A204.1 (cell line): ENCODE measurements around the gene NFKBIA.
A peak's percentile ranks its signal among the peaks of the same experiment; 100 is the strongest.
"Not testable (repeated sequence)": the region's sequence is repeated elsewhere in the genome, so short reads cannot be mapped to it uniquely, and the experiment has no call there.

ENCODE experiments used
- FAIRE-seq: peaks from 2 replicates; lab custom pipeline; 2012; peaks lifted over from hg19 to GRCh38; lab: Jason Lieb, UNC

NFKBIA gene, protein sequence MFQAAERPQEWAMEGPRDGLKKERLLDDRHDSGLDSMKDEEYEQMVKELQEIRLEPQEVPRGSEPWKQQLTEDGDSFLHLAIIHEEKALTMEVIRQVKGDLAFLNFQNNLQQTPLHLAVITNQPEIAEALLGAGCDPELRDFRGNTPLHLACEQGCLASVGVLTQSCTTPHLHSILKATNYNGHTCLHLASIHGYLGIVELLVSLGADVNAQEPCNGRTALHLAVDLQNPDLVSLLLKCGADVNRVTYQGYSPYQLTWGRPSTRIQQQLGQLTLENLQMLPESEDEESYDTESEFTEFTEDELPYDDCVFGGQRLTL

DNA sequence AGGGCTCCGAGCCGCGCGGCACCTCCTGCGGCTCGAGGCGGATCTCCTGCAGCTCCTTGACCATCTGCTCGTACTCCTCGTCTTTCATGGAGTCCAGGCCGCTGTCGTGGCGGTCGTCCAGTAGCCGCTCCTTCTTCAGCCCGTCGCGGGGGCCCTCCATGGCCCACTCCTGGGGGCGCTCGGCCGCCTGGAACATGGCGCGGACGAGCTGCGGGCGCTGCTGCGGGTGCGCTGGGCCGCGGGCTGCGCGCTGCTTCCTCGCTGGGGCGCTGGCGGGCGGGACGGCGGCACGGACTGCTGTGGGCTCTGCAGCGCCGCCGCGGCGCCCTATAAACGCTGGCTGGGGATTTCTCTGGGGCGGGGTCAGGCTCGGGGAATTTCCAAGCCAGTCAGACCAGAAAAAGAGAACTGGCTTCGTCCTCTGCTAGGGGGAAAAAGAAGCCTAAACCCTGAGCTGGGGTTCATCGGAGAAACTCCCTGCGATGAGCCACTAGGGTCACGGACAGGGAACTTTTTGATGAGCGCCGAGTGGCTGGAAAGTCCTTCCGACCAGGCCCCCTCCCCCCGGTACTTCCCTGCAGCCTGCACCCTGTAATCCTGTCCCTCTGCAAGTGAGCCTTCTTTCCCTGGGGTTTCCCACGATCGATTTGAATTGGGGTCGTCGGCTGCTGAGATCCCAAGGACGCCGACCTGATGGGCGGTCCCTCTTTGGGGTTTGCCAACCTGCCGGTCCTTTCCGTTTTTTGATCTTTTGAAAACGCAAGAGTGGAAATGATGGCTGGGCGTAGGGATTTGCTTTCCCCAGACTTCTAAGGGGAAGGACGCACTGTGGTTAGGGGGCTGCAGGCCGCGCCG, at the start of gene NFKBIA:
Gene NFKBIA (minus strand): TSS at position 301 of the 855 bp plus-strand sequence. CDS start 105 bp downstream, at position 196.
- FAIRE-seq = no peak

DNA sequence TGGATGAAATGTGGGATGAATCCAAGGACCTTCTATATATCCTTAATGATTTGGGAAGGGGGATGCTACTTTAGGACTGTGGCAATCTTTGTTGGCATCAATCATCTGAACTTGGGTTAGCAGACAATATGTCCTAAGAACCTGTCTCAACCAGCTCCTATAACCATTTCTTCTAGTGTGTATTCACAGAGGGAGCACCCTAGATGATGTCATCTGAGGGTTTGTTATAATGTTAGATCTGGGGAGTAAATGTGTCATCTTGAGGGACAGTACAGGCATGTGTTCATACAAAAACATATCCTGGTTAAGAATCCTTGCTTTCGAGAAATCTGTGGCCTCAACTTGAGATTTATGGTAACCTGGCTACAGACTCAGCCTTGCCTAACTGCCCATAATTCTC, 41.9 kb upstream of the NFKBIA start:
- FAIRE-seq = no peak

DNA sequence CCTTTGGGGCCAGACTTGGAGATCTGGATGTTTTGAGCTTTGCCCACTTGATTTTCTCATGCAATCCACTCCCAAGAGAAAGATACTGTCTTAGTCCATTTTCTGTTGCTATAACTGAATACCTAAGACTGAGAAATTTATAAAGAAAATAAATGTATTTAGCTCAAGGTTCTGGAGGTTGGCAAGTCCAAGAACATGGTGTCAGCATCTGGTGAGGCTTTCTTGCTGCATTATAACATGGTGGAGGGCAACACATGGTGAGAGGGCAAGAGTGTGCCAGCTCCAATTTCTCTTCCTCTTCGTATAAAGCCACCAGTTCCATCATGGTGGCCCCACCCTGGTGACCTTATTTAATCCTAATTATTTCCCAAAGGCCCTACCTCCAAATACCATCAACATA, 39.6 kb upstream of the NFKBIA start:
- FAIRE-seq = no peak

DNA sequence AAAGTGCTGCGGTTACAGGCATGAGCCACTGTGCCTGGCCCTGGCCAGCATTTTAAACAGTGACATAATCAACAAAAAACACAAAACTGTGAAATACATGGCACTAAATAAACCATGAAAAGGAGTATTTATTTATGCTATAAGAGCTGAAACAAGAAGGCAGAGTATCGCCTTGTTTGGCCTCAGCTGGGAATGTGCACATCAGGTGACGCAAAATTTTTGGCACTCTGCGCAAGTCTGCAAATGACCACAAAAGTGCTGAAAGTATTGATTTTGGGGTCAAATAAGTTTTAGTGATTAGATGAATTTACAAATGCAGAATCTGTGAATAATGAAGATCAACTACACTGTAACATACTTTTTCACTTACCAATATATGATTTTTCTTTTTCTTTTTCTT, 36.6 kb upstream of the NFKBIA start:
- no peak for FAIRE-seq

DNA sequence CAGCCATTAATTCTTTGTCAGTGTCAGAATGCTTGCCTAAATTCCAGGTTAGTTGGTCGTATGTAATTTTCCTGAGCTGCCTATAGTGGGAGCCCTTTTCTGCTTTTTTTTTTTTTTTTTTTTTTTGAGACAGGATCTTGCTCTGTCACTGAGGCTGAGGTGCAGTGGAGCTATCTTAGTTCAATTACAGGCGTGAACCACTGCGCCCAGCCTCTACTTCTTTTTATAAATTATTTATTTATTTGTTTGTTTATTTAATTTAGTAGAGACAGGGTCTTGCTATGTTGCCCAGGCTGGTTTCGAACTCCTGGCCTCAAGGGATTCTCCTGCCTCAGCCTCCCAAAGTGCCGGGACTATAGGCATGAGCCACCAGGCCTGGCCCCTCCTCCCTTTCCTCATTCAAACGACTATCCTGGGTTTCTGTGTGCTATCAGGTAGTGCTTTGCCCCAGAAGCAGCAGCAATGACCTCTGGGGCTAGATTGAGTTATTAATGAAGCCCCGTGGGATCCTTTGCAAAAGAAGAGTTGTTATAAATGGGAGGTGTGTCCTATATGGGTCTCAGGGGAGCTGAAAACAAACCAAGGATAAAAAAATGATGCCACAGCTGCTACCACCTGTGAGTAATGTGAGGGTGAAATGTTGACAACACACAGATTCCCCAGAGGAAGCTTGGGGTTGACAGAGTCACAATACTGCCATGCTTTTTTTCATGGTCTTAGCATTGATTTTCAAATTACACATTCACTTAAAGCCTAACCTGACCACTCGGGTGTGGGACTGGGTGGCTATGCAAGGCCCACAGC, 34.6 kb upstream of the NFKBIA start:
- FAIRE-seq = peak; percentile 46

DNA sequence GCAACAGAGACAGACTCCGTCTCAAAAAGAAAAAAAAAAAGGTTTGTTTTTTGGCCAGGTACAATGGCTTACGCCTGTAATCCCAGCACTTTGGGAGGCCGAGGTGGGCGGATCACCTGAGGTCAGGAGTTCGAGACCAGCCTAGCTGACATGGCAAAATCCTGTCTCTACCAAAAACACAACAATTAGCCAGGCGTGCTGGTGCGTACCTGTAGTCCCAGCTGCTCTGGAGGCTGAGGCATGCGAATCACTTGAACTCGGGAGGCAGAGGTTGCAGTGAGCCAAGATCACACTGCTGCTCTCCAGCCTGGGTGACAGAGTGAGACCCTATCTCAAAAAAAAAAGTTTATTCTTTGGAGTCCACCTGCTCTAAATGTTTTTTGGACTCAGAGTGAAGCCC, 33.9 kb upstream of the NFKBIA start:
- not testable (repeated sequence) for FAIRE-seq

DNA sequence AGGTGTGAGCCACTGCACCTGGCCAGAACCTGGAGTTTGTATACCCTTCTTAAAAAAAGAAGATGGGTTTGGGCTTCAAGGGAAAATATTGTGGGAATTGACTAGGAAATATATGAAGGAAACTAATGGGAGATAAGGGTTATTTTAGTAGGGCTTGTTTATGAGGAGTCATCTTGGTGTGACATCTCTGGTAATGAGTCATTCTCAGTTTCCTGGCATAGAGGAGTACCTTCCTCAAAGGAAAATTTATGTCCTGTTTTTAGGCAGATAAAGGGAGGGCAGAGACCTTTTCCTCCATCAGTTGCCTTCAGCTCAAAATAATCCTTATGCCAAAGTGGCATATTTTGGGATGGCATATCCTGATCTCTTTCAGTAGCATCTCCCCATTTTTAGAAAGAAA, 30.6 kb upstream of the NFKBIA start:
- no peak for FAIRE-seq

DNA sequence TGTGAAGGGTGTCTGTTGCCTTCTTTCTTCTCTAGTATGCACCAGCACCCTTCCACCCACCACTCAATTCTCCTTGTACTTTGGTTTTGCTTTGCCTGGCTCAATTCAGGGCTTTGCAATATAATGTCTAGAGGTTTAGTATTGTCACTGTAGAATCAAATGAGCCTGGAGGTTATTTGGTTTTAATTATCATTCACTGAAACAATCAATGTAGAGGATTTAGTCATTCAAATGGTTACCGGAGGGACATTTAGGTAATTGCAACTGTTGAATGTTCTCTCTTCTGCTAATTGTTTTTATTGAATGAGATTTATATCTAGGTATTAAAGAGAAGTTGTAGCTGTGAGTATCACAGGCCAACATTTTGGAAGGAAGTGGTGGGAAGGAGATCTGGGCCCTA, 29.3 kb upstream of the NFKBIA start:
- FAIRE-seq = no peak

DNA sequence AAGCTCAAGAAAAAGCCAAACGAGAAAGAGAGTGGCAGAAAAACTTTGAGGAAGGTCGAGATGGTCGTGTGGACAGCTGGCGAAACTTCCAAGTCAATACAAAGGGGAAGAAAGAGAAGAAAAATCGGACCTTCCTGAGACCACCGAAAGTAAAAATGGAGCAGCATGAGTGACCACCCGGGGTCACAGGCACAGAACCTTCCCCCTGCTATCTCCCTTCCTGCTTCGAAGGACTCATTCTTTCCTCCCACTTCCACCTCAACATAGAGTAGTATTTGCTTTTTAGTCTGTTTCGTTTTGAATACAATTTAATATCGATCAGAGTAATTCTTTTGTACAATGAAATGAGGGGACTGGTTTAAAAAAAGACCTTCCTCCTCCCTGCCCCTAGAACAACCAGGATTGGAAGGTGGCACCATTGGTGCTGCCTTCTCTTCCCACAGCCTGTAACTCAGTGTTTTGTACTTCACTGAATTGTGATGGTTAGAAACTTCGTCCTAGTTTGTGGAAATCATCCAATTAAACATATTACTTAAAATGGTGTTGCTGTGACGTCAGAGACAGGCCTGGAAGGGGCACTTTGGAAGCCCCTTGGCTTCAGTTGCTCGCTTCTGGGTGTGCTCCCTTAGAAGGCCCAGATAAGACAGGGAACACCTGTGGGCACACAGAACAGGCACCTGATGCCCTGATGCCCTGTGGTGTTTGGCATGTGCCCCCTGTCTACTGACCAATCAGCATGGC, 26.1 kb upstream of the NFKBIA start:
- no peak for FAIRE-seq

DNA sequence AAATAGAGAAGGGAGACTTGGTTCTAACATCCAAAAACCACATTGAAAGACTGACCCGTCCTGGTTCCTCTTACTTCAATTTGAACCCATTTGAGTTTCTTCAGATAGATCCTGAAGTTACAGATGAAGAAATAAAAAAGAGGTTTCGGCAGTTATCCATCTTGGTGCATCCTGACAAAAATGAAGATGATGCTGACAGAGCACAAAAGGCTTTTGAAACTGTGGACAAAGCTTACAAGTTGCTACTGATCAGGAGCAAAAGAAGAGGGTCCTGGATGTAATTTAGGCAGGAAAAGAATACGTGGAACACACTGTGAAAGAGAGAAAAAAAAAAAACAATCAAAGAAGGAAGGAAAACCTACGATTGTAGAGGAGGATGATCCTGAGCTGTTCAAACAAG, 25.4 kb upstream of the NFKBIA start:
- no peak for FAIRE-seq

DNA sequence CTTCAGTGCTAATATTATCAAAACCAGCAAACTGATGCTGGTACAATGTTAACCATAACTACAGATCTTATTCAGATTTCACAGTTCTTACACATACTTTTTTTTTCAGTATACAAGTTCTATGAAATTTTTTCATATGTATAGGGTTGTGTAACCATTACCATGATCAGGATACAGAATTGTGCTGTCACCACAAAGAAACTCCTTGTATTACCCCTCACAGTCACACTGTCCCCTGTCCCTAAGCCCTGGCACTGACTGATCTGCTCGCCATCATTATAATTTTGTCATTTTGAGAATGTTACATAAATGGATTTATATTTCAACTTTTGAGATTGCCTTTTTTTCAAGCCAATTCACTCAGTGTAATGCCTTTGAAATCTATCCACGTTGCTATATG, 21.3 kb upstream of the NFKBIA start:
- FAIRE-seq = no peak

DNA sequence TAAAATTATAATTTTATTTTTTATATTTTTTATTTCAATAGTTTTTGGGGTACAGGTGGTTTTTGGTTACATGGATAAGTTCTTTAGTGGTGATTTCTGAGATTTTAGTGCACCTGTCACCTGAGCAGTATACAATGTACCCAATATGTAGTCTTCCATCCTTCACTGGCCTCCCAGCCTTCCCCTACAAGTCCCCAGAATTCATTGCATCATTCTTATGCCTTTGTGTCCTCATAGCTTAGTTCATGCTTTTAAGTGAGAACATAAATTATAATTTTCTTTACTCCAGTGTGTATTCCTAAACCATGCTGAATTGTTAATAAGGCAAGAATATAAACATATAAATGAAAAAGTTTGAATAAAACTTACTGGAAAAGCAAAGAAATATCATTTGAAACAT, 19.1 kb upstream of the NFKBIA start:
- no peak for FAIRE-seq

DNA sequence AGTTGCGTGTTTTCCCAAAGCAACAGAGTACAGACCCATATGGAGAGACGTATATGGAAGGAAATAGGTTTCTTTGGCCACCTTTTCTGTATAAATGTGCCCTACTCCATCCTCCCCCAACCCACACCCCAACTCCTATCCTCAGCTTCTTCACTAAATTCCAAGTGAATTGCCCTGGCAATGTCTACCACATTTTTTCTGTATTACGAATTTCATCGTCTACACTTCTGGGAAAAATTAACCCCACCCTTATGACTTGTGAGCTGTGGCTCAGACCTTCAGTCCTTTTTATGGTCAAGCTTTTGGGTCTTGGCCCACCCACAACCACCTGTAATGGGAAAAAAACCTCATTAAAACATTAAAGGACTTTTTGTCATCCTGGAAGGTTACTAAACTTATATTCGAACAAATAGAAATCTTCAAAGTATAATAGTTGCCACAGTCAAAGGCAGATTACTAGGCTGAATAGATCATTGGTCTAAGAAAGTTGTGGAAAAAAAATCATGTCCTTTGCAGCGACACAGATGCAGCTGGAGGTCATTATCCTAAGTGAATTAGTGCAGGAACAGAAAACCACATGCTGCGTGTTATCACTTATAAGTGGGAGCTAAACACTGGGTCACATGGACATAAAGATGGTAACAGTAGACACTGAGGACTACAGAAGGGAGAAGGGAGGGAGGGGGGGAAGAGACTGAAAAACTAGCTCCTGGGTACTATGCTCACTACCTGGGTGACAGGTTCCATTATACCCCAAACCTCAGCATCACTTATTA, 15.7 kb upstream of the NFKBIA start:
- FAIRE-seq = no peak

DNA sequence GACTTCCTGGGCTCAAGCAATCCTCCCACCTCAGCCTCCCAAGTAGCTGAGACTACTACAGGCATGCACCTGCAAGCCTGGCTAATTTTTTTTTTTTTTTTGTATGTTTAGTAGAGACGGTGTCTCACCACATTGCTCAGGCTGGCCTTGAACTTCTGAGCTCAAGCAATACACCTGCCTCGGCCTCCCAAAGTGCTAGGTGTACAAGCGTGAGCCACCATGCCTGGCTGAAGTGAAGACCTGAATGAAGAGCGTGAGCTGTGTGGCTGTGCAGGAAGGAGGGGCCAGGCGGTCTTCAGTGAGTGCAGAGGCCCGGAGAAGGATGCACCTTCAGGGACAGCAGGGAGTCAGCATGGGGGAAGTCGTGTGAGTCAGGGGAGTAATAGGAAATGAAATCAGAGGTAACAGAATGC, 14.9 kb upstream of the NFKBIA start:
- no peak for FAIRE-seq

DNA sequence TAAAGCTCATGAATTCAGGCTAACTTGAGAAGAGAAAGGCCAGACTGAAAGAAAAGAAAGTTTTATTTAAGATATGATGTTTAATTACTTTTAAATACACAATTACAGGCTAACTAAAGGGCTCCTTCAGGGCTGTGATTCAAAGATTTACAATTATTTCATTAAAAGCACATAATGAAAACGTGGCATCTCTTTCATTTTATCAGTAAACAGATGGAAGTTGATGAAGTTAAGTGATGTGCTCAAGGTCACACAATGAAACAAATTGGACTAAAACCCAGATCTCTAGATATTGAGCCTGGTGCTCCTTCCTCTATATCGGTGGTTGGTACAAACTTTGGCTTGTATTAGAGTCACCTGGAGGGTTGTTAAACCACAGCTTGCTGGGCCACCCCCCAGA, 13.5 kb upstream of the NFKBIA start:
- FAIRE-seq = no peak

DNA sequence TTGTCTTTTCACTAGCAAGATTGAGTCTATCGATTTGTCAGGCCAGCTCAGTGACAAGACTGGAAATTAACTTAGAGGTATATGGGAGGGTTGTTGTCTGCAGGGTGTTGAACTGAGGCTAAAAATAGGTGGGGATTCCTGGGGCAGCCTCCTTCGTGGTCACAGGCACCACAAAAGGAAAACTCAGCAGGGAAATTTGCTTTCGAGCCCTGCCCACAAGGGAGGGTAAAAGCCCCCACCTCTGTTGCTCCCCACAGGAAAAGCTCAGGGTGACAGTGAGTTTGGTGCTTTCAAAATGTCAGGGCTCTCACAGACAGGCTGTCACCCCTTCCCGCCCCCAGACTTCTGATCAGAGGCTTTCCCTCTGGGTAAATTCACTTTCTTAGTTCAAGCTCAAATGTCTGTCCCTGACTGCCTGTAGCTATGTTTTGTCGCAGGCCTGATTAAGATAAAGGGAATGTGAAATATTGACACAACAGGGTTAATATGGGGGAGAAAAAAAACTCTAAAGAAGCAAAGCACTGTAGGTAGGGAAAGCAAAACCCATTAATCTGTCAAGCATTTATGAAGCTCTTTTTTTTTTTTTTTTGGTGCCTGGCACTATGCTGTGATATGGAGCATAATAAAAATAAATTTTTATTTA, 11.7 kb upstream of the NFKBIA start:
- FAIRE-seq = no peak

DNA sequence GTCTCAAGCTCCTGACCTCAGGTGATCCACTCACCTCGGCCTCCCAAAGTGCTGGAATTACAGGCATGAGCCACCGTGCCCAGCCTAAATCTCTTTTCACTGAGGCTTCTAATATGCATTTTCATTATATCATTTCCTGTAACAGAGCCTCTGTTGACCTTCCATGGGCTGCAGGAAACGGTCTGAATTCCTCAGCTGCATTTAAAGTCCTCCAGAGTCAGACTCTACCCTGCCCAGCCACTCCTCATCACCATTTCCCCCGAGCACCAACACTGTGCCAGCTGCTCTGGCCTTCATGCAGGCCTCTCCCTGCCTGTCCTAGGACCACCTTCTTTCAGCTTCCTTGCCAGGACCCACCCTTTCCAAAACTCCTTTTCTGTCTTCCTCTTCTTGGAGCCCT, 9.8 kb upstream of the NFKBIA start:
- no peak for FAIRE-seq

DNA sequence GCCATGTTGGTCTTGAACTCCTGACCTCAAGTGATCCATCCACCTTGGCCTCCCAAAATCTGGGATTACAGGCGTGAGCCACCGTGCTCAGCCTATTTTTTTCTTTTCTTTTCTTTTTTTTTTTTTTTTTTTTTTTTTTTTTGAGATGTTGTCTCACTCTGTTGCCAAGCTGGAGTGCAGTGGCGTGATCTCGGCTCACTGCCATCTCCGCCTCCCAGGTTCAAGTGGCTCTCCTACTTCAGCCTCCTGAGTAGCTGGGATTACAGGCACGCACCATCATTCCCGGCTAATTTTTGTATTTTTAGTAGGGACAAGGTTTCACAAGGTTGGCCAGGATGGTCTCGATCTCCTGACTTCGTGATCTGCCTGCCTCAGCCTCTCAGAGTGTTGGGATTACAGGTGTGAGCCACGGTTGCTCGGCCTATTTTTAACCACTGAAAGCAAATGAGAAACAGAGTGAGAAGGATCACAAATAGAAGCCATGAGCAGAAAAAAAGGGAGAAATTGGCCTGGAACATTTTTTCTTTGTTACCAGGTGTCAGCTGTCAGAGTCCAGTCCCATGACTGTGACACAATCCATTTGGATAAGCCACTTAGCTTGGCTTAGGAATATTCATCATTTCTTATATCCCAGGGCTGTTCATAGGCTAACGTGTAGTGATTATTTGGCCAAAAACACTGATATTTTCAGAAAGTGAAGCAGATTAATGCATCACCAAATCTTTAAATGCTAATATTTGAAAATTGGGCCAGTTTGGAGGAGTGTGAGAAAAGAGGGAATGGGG, 7.9 kb upstream of the NFKBIA start:
- no peak for FAIRE-seq

DNA sequence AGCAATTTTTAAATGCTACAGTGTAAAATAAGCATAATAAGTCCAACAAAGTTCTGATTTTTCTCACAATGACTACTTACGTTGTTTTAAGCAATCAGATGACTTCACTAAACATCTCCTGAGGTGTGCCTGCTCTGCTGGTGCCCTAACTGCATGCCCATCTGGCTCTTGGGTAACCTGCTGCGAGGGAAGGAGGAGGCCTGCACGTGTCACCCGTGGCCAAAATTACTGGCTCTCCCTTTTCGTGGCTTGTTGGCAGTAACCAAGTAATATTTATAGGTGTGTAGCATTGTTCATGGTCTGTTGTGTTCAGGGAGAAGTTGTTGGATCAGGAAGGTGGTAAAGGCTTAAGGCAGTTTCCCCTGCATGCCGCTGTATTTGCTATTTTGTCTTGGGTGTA, 6.3 kb upstream of the NFKBIA start:
- FAIRE-seq = no peak

DNA sequence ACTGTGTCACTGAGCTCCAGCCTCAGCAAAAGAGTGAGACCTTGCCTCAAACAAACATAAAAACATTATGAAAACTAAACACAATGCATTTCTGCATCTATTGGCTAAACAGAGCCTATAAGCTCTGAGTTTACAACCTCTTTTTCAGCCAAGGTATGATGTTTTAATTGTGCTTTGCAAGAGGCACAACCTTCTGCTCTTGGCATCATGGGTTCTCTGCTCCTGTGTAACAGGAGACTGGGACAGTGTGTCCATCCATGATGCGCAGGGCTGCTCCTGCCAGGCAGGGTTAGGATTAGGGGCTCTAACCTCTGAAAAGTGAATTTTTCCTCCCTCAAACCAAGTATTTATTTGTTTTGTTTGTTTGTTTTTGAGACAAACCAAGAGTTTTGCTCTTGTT, 5.0 kb upstream of the NFKBIA start:
- no peak for FAIRE-seq
